Cerebellar nuclear complex (tissue), 1 donor: ENCODE data around the gene SNRNP35.
"Not testable (repeated sequence)": the region's sequence is repeated elsewhere in the genome, so short reads cannot be mapped to it uniquely, and the experiment has no call there.

Experiments used
- DNase-seq, 2 experiments: peaks; one replicate each; lab custom pipeline; 2025; lab: John Stamatoyannopoulos, UW

SNRNP35 gene

GRCh38 chr12:123457980-123458779, at the start of gene SNRNP35:
SNRNP35 (plus strand) TSS chr12:123458139; CDS start chr12:123465541, 7,402 bp downstream.
- peak in 1 of 2 experiments; percentile 74 for DNase-seq

GRCh38 chr12:123408619-123409018, 49.3 kb upstream of the SNRNP35 start:
- DNase-seq, result not testable (repeated sequence)

GRCh38 chr12:123409284-123410040, 48.5 kb upstream of the SNRNP35 start:
- DNase-seq, result not testable (repeated sequence)

- DNase-seq, result no peak
Measured at GRCh38 chr12:123410041-123410412, 47.9 kb upstream of the SNRNP35 start.

- no peak for DNase-seq
Measured at GRCh38 chr12:123421314-123421713, 36.6 kb upstream of the SNRNP35 start.

- no peak for DNase-seq
Measured at GRCh38 chr12:123427036-123427769, 30.7 kb upstream of the SNRNP35 start.

- no peak for DNase-seq
Measured at GRCh38 chr12:123428591-123428990, 29.3 kb upstream of the SNRNP35 start.

- DNase-seq, result not testable (repeated sequence)
Measured at GRCh38 chr12:123429101-123429500, 28.8 kb upstream of the SNRNP35 start.

GRCh38 chr12:123431951-123432817, 25.8 kb upstream of the SNRNP35 start:
- not testable (repeated sequence) for DNase-seq

- DNase-seq, result no peak
Measured at GRCh38 chr12:123433615-123434014, 24.3 kb upstream of the SNRNP35 start.

- DNase-seq, result no peak
Measured at GRCh38 chr12:123435636-123436016, 22.3 kb upstream of the SNRNP35 start.

GRCh38 chr12:123436017-123436964, 21.6 kb upstream of the SNRNP35 start, which contains the start of gene RILPL2:
RILPL2 (minus strand) TSS chr12:123436684; CDS start chr12:123436420, 264 bp downstream.
- no peak for DNase-seq

GRCh38 chr12:123441523-123442164, 16.3 kb upstream of the SNRNP35 start:
- no peak for DNase-seq

GRCh38 chr12:123442774-123443173, 15.2 kb upstream of the SNRNP35 start:
- no peak for DNase-seq

- DNase-seq, result no peak
Measured at GRCh38 chr12:123444092-123445026, 13.6 kb upstream of the SNRNP35 start.

GRCh38 chr12:123445388-123446332, 12.3 kb upstream of the SNRNP35 start:
- no peak for DNase-seq

GRCh38 chr12:123446333-123446713, 11.6 kb upstream of the SNRNP35 start:
- DNase-seq, result no peak
